IPS-18c (cell line): ENCODE results near the gene INPP5A.

Experiments used
- H3K4me3 ChIP-seq: 2 replicates; pipeline ENCODE4 v1.7.0; 2013; ENCODE audit warnings: low read depth, mild to moderate bottlenecking, low read length, moderate library complexity; ENCODE audit not compliant: insufficient read depth
- H3K9me3 ChIP-seq: one replicate; pipeline ENCODE4 v1.6.1; 2013; ENCODE audit warnings: mild to moderate bottlenecking, low read length, moderate library complexity; ENCODE audit not compliant: control insufficient read depth, insufficient read depth

The INPP5A gene

DNA sequence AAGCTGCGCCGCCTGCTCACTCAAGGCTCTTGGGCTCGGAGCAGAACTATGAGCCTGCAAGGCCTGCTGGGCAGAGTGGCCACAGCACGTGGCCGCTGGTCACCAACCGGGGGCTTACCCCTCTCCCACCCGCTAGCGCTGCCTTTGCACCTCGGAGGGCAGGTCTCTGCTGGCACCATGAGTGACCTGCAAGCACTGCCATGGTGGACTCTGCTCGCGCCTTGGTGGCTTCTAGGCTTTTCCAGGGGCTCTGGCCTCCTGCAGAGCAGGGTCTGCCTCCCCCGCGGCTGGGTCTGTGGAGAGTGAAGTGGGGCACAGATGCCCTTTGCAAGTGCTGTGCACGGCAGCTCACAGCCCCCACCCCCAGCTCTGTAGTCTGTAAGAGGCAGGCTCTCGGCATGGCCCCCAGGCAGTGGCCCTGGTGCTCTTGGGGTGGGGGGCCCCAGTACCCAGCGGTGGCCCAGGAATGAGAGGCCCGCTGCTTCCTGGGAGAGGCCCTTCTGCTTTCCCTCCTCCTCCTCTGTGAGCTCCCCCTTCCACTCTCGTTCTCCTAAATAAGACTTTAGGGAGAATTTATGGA lies 119.6 kb downstream of the INPP5A start:
- H3K4me3 ChIP-seq: no peak overlapping the region
- no peaks in the 10 kb centered on the region for H3K9me3 ChIP-seq

DNA sequence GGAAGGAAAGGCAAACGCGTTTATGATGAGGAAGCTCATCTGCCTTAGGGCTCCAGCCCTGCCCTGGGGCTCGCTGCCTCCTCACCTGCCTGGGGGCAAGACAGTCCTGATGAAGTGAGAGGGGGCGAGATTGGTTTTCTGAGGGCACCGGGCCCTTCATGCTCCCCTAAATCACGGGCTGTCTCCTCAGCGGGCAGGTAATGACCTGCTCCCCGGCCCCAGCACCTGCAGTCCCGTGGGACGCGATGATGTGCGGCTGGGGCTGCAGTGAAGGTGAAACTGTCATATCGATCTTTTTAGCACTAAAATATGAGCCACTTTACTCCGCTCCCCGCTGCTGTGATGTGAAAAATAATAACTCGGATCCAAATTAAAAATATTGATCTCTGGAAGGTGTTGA lies 120.2 kb downstream of the INPP5A start:
- no peaks in the 10 kb centered on the region for H3K9me3 ChIP-seq
- H3K4me3 ChIP-seq: no peak overlapping the region

DNA sequence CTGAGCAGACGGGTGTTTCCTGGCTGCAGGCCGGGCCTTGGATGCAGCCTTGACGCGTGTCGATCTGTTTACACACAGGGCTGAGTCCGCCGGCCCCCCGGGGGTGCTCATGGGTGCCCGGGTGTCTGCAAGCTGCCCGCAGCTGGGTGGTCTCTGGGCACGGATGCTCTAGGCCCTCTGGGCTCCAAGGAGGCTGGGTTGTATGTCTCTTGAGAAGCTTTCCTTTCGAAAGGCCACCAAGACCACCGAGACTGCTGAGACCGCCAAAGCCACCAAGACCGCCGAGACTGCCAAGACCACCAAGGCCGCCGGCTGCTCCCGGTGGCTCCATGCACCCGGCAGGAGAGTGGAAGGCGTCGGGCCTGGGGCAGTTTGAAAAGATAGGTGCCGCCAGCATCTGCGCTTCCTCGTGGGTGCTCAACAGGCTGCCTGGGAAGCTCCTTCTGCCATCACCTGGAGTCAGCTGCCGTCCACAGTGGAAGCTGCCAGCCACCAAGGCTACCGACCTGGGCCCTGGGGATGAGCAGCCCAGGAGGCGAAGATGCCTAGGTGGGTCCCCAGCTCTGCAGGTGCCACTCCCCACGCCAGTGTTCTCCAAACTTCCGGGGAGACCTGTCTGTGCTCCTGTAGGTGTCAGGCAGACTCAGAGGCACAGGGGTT lies 121.1 kb downstream of the INPP5A start:
- H3K9me3 ChIP-seq: no peaks in the 10 kb centered on the region

GRCh38 chr10:132659206-132660091 lies 121.9 kb downstream of the INPP5A start:
- Histone ChIP-seq H3K4me3 (no peak overlapping the region), H3K9me3 (no peaks in the 10 kb centered on the region)

More for the DNA sequence above, 121.1 kb downstream of the INPP5A start:
- H3K4me3 ChIP-seq: no peak overlapping the region

DNA sequence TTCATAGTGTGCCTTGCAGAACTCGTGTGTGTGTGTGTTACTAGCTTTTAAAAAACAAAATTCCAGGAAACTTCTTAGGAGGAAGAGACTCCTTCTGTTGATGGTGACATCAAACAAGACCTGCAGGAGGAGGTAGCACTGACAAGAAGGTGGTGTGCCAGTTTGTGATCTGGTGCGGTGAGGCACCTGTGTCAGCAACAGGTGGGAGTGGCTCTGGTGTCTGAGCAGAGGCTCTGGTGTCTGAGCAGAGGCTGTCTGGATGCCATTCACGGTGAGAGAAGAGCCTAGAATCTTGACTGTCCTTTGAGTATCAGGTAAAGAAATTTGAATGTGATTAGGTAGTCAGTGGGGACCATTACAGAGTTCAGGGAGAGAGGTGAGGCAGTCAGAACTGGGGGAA lies 122.8 kb downstream of the INPP5A start:
- H3K4me3 ChIP-seq: no peak overlapping the region
- no peaks in the 10 kb centered on the region for H3K9me3 ChIP-seq

DNA sequence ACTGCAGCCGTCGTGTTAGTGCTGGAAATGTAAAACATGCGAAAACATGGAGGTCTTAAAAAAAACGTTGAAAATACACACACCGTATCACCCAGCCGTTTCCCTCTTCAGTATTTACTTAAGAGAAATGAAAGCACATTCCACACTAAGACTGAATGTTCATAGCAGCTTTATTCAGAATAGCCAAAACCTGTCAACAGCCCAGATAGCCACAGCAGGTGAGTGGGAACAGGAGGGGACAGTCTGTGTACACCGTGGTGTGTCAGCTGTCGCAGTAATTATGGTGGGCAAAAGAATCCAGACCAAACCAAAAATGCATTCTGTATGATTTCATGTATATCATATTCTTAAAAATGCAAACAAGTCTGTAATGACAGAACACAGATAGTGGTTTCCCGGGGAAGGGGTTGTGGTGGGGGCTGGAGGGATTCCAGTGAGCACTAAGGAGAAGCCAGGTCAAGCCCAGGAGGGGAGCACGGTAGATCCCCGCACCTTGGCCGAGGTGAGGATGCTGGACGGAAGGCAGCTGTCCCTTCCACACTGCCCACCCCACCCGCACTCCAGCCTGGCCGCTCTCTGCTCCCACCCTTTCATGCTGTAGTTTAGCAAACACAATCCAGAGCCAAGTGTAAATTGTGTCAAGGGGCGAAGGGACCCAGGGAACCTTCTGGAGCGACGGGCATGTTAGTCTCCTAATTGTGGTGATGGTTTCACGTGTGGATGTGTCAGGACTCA lies 124.8 kb downstream of the INPP5A start:
- Histone ChIP-seq H3K4me3 (no peak overlapping the region), H3K9me3 (no peaks in the 10 kb centered on the region)

- no peak overlapping the region for H3K4me3 ChIP-seq
- H3K9me3 ChIP-seq: no peaks in the 10 kb centered on the region
Measured at GRCh38 chr10:132663666-132664365, 126.2 kb downstream of the INPP5A start.

- Histone ChIP-seq H3K9me3 (no peaks in the 10 kb centered on the region), H3K4me3 (no peak overlapping the region)
Measured at GRCh38 chr10:132664407-132664806, 126.8 kb downstream of the INPP5A start.

GRCh38 chr10:132664883-132665282 lies 127.3 kb downstream of the INPP5A start:
- H3K4me3 ChIP-seq: no peak overlapping the region
- H3K9me3 ChIP-seq: no peaks in the 10 kb centered on the region

DNA sequence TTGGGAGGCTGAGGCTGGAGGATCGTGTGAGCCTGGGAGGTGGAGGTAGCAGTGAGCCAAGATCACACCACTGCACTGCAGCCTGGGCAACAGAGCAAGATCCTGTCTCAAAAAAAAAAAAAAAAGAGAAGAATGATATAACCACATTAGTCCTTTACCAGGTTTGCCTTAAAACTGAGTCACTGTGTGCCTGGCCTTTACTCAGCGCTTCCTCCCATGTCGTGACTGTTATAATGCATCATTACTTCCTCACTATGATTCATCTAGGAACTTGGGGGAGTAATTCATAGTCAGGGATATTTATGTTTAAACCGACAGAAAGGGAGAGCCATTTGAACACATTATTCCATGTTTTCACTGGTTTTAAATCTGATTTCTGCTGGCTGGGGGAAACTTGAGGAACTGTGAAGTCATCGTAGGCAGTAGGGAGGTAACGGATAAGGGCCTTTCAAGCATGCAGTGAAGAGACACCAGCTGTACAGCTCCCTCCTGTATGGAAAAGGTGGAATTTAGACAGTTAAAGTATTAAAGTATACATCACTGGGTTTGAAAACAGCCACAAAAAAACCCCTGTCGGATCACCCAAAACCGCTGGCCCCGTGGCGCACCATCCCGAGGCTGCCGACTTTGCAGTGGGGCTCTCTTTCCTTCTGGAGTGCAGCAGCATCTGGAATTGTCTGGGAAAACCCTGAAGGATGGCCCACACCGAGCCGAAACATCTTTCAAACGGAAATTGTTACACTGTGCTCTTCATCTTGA lies 128.5 kb downstream of the INPP5A start:
- no peak overlapping the region for H3K4me3 ChIP-seq

GRCh38 chr10:132666705-132667341 lies 129.2 kb downstream of the INPP5A start:
- Histone ChIP-seq H3K9me3 (no peaks in the 10 kb centered on the region), H3K4me3 (no peak overlapping the region)

More for the DNA sequence above, 128.5 kb downstream of the INPP5A start:
- H3K9me3 ChIP-seq: no peaks in the 10 kb centered on the region

GRCh38 chr10:132667342-132668047 lies 129.9 kb downstream of the INPP5A start:
- Histone ChIP-seq H3K9me3 (no peaks in the 10 kb centered on the region), H3K4me3 (no peak overlapping the region)

DNA sequence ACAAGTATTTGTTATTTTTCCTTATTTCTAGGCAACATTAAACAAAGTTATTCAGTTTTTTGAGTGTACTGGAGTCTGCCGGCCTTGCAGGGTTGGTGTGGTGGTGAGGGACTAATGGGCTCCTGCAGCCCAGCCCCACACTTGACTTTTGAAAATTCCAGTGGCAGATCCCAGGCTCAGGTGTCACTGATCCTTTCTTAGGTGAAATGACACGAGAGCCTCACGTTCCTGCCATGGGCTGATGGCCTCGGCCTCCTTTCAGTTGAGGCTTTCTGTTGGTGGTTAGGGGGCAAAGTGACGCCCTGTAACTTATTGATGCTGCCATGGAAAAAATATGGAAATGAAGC lies 130.4 kb downstream of the INPP5A start:
- no peak overlapping the region for H3K4me3 ChIP-seq
- no peaks in the 10 kb centered on the region for H3K9me3 ChIP-seq

DNA sequence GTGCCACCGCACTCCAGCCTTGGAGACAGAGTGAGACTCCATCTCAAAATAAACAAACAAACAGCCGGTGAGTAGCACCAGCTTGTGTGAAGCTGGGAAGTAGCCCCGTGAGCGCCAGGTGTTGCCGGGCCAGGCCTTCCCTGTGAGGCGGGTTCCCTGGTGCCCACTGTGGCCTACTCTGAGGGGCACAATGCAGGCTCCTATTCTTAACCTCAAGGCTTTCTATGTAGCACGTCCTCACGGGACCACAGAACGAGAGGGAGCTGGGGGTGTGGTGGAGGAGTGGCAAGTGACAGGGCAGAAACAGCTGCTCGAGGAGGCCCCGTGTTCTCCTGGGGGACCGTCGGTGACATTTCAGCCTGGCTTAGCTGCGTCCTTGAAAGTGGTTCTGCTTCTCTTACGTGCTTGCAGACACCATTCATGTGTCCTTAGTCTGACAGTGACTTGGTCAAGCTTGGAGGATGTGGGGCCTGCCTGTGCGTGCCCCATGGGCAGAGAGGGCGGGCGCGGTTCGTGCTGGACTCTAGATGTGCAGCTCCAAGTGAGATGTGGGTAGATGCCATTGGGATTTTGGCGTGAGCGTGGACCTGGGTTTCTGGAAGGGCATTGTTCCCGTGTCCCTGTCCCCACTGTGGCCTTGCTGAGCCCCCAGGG lies 131.7 kb downstream of the INPP5A start:
- Histone ChIP-seq H3K9me3 (no peaks in the 10 kb centered on the region), H3K4me3 (no peak overlapping the region)
